VCaP (cell line): ENCODE data around the gene TEX11.
A peak's percentile ranks its signal among the peaks of the same experiment; 100 is the strongest.
"Not testable (repeated sequence)": the region's sequence is repeated elsewhere in the genome, so short reads cannot be mapped to it uniquely, and the experiment has no call there.

Experiments
- H3K27ac ChIP-seq: fragments of 450-650 bp; 2 replicates; pipeline ENCODE4 v1.5.1; 2017
- CTCF ChIP-seq: fragments of 450-650 bp; conservative IDR thresholded peaks from 2 replicates; pipeline ENCODE4 v1.5.1; 2017; ENCODE audit warnings: mild to moderate bottlenecking, moderate library complexity

TEX11 gene

GRCh38 chrX:70754169-70754848 lies 154.2 kb downstream of the TEX11 start:
- TF ChIP-seq CTCF: no peak
- H3K27ac ChIP-seq: no peak overlapping the region

- H3K27ac ChIP-seq: not testable (repeated sequence)
Observed at GRCh38 chrX:70733774-70734173, 174.7 kb downstream of the TEX11 start.

GRCh38 chrX:70727961-70728360 lies 180.6 kb downstream of the TEX11 start:
- H3K27ac ChIP-seq: not testable (repeated sequence)

- no peak for TF ChIP-seq CTCF
- H3K27ac ChIP-seq: no peak overlapping the region
Observed at GRCh38 chrX:70720721-70721120, 187.8 kb downstream of the TEX11 start.

GRCh38 chrX:70711336-70711735 lies 197.2 kb downstream of the TEX11 start:
- not testable (repeated sequence) for H3K27ac ChIP-seq

GRCh38 chrX:70694339-70695122 lies 214.0 kb downstream of the TEX11 start:
- no peak for TF ChIP-seq CTCF
- no peak overlapping the region for H3K27ac ChIP-seq

- peak overlapping the region; percentile 73; the same call in 1 of the 2 replicates for H3K27ac ChIP-seq
Observed at GRCh38 chrX:70679455-70679854, 229.1 kb downstream of the TEX11 start.

GRCh38 chrX:70675284-70675683 lies 233.2 kb downstream of the TEX11 start:
- H3K27ac ChIP-seq: no peak overlapping the region
- TF ChIP-seq CTCF: no peak

- H3K27ac ChIP-seq: no peak overlapping the region
Observed at GRCh38 chrX:70672326-70672725, 236.2 kb downstream of the TEX11 start.

More at GRCh38 chrX:70672326-70672725, 236.2 kb downstream of the TEX11 start:
- no peak for TF ChIP-seq CTCF
